ENCODE results near the gene PCNX2.

GRCh38 chr1:233089251-233089650 is 206.3 kb downstream of the PCNX2 start:
- TF ChIP-seq, protein P1, sequence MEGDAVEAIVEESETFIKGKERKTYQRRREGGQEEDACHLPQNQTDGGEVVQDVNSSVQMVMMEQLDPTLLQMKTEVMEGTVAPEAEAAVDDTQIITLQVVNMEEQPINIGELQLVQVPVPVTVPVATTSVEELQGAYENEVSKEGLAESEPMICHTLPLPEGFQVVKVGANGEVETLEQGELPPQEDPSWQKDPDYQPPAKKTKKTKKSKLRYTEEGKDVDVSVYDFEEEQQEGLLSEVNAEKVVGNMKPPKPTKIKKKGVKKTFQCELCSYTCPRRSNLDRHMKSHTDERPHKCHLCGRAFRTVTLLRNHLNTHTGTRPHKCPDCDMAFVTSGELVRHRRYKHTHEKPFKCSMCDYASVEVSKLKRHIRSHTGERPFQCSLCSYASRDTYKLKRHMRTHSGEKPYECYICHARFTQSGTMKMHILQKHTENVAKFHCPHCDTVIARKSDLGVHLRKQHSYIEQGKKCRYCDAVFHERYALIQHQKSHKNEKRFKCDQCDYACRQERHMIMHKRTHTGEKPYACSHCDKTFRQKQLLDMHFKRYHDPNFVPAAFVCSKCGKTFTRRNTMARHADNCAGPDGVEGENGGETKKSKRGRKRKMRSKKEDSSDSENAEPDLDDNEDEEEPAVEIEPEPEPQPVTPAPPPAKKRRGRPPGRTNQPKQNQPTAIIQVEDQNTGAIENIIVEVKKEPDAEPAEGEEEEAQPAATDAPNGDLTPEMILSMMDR (conservative IDR thresholded peaks at IDR 0.05; ENCODE audit: low read length) = no peak
- TF ChIP-seq EZH2phosphoT487 (IDR thresholded peaks at IDR 0.05; ENCODE audit: borderline replicate concordance) = no peak

Data from Loucy (cell line).